T1000 (cell line): ENCODE measurements around the gene ACSS1.

Experiments
- DNase-seq: peaks from one replicate; lab custom pipeline; 2025; ENCODE audit warnings: mixed read lengths; lab: John Stamatoyannopoulos, UW

ACSS1 gene

GRCh38 chr20:25030649-25031207 lies 27.2 kb downstream of the ACSS1 start:
- no peak for DNase-seq

DNA sequence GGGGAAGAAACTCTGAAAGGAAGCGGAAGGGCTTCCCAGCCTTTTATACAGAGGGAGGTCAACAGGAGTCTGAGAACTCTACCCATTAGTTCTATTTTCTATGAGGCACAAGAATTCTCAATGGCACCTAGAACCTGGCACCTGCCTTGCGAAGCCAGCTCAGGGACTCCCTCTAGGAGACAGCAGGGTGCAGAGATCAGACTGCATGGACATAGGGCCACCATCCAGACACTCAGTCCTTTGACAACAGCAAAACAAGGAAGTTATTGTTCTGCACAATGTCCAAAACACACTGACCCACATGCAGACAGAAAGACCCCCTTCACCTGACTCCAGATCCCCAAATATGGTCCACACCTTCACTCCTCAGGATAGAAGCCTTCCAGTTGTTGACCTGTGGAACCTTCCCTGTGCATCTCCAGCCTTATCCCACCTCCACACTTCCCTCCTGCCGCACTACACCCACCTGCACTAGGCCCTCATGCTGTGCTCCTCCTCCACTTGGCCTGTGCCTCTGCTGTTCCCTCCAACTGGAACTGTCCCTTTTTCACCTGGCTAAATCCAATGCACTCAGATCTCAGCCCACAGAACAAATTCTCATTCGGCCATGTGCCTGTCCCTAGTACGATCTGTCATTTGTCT lies 27.8 kb downstream of the ACSS1 start:
- DNase-seq: no peak

DNA sequence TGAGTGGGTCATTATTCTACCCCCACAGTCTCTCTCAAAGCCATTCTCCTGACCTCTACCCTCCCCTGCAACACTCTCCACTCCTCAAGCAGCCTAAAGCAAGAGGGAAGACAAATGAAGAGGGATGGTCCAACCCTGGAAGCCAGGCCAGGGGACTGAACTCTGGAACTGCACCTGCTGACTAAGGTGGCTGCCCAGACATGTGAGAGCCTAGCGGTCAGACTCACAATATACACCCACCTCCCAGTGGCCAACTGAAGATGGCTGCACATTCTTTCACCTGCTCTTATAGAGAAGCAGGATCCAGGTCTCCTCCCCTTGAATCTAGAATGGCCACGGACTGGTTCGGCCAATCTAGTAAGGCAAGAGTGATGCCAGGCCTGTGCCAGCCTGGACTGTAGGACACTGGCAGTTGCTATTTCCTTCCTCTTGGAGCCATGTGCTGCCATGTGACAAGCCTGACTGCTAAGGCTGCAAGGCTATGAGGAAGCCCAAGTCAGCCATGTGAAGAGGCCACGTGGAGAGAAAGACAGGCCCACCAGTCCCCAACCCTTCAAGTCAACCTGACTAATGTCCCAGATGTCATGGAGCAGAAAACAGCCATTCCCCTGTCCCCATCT lies 31.8 kb downstream of the ACSS1 start:
- DNase-seq: no peak

DNA sequence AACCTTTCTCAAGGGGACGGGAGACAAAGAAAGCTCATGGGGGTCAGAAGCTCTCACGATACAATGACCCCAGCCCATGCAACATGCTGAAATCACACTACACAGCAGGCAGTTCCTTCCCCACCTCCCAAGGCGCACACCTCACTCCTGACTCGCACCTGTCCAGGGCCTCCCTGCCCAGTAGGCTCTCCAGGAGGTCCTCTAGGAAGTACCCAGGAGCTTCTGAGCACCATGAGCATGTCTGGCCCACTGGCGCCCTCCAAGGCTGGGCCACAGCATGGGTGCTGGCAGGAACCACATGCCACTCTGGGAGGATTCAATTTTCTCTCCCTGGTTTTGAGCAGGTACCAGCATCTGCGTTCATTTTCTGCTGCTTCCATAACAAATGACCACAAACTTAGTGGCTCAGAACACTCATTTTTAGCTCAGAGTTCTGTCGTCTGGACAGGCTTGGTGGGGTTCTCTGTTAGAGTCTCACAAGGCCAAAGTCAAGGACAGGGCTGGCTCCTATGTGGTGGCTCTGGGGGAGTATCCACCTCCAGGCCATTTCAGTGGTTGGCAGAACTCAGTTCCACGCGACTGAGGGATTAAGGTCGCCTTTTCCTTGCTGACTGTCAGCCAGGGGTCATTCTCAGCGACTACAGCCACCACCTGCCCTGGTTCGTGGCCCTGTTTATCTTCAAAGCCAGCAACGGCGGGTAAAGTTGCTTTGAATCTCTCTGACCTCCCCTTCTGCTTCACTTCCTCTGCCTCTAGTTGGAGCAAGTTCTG lies 32.7 kb downstream of the ACSS1 start:
- DNase-seq: no peak

GRCh38 chr20:25024171-25024570 lies 33.8 kb downstream of the ACSS1 start:
- DNase-seq: no peak

DNA sequence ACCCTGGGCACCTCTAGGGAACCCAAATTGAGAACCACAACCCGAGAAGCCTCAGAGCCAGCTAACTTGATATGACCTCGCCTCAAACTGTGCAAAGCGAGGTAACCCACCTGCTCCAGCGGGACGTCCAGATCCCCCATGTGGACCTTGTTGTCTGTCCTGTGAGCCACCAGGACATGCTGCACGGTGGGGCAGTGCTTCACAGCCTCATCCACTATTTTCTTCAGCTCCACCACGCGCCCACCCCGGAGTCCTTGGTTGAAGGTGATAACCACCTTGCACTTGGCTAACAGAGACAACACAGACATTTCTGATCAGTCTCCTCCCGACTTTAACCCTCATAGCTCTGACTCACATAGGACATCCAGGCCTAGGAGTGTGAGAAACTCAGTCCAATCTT lies 34.6 kb downstream of the ACSS1 start:
- no peak for DNase-seq

GRCh38 chr20:25022680-25023079 lies 35.3 kb downstream of the ACSS1 start:
- no peak for DNase-seq

DNA sequence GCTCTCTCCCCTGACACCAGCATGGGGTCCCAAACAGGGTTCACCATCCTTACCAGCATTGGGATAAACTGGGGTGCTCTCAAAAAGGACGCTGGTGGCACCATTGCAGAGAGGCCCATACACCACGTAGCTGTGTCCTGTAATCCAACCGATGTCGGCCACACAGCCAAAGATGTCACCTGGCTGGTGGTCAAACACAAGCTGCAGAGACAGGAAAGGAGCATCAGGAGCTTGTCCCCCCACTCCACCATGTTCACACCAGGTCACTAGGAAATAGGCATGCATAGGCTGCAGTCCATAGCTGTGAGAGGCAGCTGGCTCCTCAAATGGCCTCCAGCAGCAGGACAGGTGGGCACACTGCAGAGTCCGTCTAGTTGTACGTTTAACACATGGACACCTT lies 36.6 kb downstream of the ACSS1 start:
- DNase-seq: no peak

- DNase-seq: no peak
Measured at GRCh38 chr20:25020901-25021301, 37.0 kb downstream of the ACSS1 start.

- DNase-seq: no peak
Measured at GRCh38 chr20:25020345-25020744, 37.6 kb downstream of the ACSS1 start.

DNA sequence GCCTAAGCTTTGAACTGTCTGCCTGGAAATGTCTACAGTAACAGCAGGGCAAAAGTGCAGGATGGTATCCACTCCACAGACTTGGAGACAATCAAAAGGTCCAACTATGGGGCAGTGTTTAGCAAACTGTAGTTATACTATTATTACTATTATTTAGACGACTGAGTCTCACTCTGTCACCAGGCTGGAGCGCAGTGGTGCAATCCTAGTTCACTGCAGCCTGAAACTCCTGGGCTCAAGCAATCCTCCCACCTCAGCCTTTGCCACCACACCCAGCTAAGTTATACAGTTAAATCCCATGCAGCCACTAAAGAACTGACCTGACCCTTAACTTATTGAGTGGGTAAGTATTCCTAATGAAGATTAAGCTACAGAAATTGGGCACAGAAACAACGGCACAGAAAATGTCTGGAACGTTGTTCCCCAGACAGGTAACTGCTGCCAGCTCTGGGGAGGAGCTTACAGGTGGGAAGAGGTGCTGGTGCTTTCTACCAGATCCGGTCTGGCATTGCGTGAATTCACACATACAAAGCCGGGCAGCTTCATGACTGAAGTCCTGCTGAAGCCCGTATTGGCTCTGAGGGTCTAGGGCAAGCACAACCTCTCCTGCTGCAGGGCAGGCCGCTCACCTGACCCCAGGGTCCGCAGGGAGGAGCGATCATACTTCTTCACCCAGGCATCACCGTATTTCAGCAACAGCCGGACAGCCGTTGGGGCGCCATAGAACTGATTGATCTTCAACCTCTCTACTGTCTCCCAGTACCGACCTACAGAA lies 38.4 kb downstream of the ACSS1 start:
- DNase-seq: no peak

GRCh38 chr20:25018841-25019240 lies 39.1 kb downstream of the ACSS1 start:
- no peak for DNase-seq

DNA sequence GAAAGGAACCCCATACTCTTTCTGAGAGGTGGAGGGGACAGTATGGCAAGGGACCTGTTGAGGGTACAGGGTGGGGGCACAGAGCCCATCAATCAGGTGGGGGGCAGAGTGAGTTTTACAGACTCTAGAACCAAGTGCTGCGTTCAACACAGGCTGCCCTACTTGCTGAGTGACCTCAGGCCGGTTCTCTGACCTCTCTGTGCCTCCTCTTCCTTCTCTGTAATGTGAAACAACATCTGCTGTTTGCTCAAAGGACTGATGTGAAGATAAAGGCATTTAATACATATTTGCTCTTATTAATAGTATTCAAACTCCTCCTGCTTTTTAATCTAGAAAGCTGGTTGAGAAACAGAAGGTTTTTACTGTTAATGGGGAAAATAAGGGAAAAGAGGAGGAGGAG lies 39.5 kb downstream of the ACSS1 start:
- DNase-seq: no peak

GRCh38 chr20:25017257-25017803 lies 40.6 kb downstream of the ACSS1 start:
- no peak for DNase-seq

GRCh38 chr20:25016471-25016870 lies 41.5 kb downstream of the ACSS1 start:
- DNase-seq: no peak

- DNase-seq: no peak
Measured at GRCh38 chr20:25015986-25016385, 42.0 kb downstream of the ACSS1 start.

- no peak for DNase-seq
Measured at GRCh38 chr20:25014816-25015215, 43.1 kb downstream of the ACSS1 start.

DNA sequence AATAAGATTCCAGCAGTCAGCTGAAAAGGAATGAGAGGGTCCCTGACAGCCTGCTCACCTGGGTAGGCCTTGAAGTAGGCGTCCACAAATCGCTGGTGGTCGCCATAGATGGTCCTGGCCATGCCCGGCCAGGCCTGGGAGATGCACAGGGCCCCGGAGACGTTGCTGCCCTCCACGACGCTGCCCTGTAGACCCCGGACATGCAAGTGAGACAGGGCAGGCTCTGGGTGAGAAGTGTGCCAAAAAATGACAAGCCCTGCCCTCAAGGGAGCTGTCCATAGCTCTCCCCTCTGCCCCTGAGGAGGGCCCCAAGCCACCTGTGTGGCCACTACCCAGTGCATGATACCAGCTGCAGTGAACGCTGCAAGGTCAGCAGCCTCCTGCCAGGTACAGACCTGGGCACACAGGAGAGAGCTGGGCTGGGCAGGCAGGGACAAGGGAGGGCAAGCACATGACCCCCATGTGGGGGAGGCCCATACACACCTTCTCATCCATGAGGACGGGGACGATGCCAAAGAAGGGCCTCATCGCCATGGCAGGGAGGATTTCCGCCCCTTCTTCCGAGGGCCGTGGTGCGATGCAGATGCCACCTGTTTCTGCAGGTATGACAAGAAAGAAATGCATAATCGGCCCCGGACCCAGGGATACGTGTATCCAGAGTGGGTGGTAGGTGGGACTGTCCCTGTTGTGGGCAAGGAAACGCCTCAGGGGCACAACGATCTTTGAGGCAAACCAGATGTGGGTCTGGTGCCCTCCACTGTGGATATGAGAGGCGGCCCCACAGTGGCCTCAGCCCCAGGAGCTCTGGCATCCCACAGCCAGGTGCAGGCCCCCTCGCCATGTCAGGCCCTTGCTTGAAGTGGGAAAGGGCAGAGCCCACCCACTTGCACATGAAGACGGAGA lies 44.2 kb downstream of the ACSS1 start:
- no peak for DNase-seq

DNA sequence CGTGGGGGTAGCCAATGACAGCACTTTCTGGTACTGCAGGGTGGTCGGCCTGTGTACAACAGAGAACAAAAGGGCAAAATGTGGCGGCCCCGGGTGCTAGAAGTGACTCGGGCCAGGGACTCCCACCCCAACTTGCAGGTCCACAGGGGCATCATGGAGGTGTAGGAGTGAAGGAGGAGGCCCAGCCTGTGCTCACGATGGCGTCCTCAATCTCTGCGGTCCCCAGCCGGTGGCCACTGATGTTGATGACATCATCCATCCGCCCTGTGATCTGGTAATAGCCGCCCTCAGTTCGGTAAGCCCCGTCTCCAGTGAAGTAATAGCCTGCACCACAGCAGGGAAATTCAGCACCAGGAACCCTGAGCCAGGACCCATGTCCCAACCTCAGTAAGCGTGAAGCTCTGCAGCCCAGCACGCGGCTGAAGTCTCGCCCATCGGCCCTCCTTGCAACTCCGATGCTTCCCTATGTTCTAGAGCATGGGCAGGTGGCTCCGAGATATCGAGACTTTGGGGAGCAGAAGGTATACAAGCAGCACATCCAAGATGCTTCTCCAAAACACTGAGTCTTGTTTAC lies 45.2 kb downstream of the ACSS1 start:
- no peak for DNase-seq

GRCh38 chr20:25011831-25012241 lies 46.1 kb downstream of the ACSS1 start:
- DNase-seq: no peak
